ENCODE data around the gene ZFP14. TPM values are rescaled to one million over a fixed set of nuclear protein-coding genes. Genes with fewer than 3 reads are reported as not detected.

The ZFP14 gene
- total RNA-seq, 1 donor from 2014 or later = 25.1 TPM

- H3K36me3 ChIP-seq = peaks cover under 1% of the 10 kb centered on the region
- DNase-seq (ENCODE audit: low spot score) = peak; percentile 15
- no peaks in the 10 kb centered on the region for H3F3A ChIP-seq (ENCODE audit: low read depth)
- no peak overlapping the region for H3K4me2 ChIP-seq
- Mint-ChIP-seq H3K36me3 (peaks cover 15% of the 10 kb centered on the region), H3K27ac (no peak overlapping the region), H3K4me1 (peaks cover 5% of the 10 kb centered on the region), H3K9me3 (peaks cover 57% of the 10 kb centered on the region), H3K4me3 (no peak overlapping the region), H3K27me3 (ENCODE audit: insufficient read depth, low read depth) (peaks cover 5% of the 10 kb centered on the region)
- H4K20me1 ChIP-seq (ENCODE audit: low read depth) = no peaks in the 10 kb centered on the region
- H3K27ac ChIP-seq = no peak overlapping the region
- no peak overlapping the region for H3K4me3 ChIP-seq
- H3K4me1 ChIP-seq = peaks cover 7% of the 10 kb centered on the region
- no peak overlapping the region for H3K9ac ChIP-seq
- TF ChIP-seq EZH2phosphoT487 (IDR thresholded peaks at IDR 0.05) (no peak), CTCF (IDR thresholded peaks at IDR 0.05) (no peak), EZH2 (IDR thresholded peaks at IDR 0.05) (no peak)
- no peak overlapping the region for H2AFZ ChIP-seq (replicated peaks)
- peaks cover 21% of the 10 kb centered on the region for H3K79me2 ChIP-seq (ENCODE audit: low read depth)
- no peaks in the 10 kb centered on the region for H3K9me3 ChIP-seq (ENCODE audit: low read depth)
- H3K27me3 ChIP-seq = peaks cover 34% of the 10 kb centered on the region
Measured at GRCh38 chr19:36420961-36421748, 42.2 kb upstream of the ZFP14 start.

GRCh38 chr19:36418287-36419001 is 39.4 kb upstream of the ZFP14 start, which contains the start of gene ZFP82:
ZFP82 (minus strand) TSS chr19:36418644; CDS start chr19:36409789, 8,855 bp downstream.
- H3K36me3 Mint-ChIP-seq = peaks cover 28% of the 10 kb centered on the region
- Histone ChIP-seq H3K27me3 (peaks cover 34% of the 10 kb centered on the region), H3F3A (ENCODE audit: low read depth) (no peaks in the 10 kb centered on the region), H3K9ac (peak within 1 kb of the TSS; percentile 39), H3K4me3 (peak within 1 kb of the TSS; percentile 59), H2AFZ (replicated peaks) (peak within 1 kb of the TSS; percentile 48), H3K4me2 (peak within 1 kb of the TSS; percentile 83), H3K4me1 (peaks cover 7% of the 10 kb centered on the region), H3K9me3 (ENCODE audit: low read depth) (no peaks in the 10 kb centered on the region), H4K20me1 (ENCODE audit: low read depth) (no peaks in the 10 kb centered on the region), H3K27ac (peak within 1 kb of the TSS; percentile 24), H3K79me2 (ENCODE audit: low read depth) (peaks cover 48% of the 10 kb centered on the region), H3K36me3 (peaks cover 9% of the 10 kb centered on the region)
- peak within 1 kb of the TSS; percentile 90 for H3K4me3 Mint-ChIP-seq
- TF ChIP-seq CTCF (IDR thresholded peaks at IDR 0.05) = no peak
- no peak for TF ChIP-seq EZH2 (IDR thresholded peaks at IDR 0.05)
- TF ChIP-seq EZH2phosphoT487 (IDR thresholded peaks at IDR 0.05) = no peak
- H3K4me1 Mint-ChIP-seq = peaks cover 5% of the 10 kb centered on the region
- H3K27me3 Mint-ChIP-seq (ENCODE audit: insufficient read depth, low read depth) = peaks cover 5% of the 10 kb centered on the region
- peaks cover 58% of the 10 kb centered on the region for H3K9me3 Mint-ChIP-seq
- DNase-seq (ENCODE audit: low spot score) = peak; percentile 95
- H3K27ac Mint-ChIP-seq = peak within 1 kb of the TSS; percentile 90

- peaks cover 34% of the 10 kb centered on the region for H3K27me3 ChIP-seq
- peak overlapping the region; percentile 79 for H3K27ac Mint-ChIP-seq
- H3K9me3 ChIP-seq (ENCODE audit: low read depth) = no peaks in the 10 kb centered on the region
- peak; percentile 63 for DNase-seq (ENCODE audit: low spot score)
- peaks cover 5% of the 10 kb centered on the region for H3K27me3 Mint-ChIP-seq (ENCODE audit: insufficient read depth, low read depth)
- H3K36me3 ChIP-seq = peaks cover 12% of the 10 kb centered on the region
- peak overlapping the region; percentile 59 for H3K4me3 ChIP-seq
- H3K4me1 ChIP-seq = peaks cover 7% of the 10 kb centered on the region
- H3F3A ChIP-seq (ENCODE audit: low read depth) = no peaks in the 10 kb centered on the region
- H4K20me1 ChIP-seq (ENCODE audit: low read depth) = no peaks in the 10 kb centered on the region
- peak overlapping the region; percentile 83 for H3K4me2 ChIP-seq
- H3K4me3 Mint-ChIP-seq = peak overlapping the region; percentile 90
- peaks cover 64% of the 10 kb centered on the region for H3K9me3 Mint-ChIP-seq
- peak overlapping the region; percentile 39 for H3K9ac ChIP-seq
- H3K4me1 Mint-ChIP-seq = peaks cover 5% of the 10 kb centered on the region
- H2AFZ ChIP-seq (replicated peaks) = peak overlapping the region; percentile 48
- TF ChIP-seq EZH2 (IDR thresholded peaks at IDR 0.05) (no peak), EZH2phosphoT487 (IDR thresholded peaks at IDR 0.05) (no peak), CTCF (IDR thresholded peaks at IDR 0.05) (no peak)
- peaks cover 54% of the 10 kb centered on the region for H3K79me2 ChIP-seq (ENCODE audit: low read depth)
- peaks cover 33% of the 10 kb centered on the region for H3K36me3 Mint-ChIP-seq
- no peak overlapping the region for H3K27ac ChIP-seq
Measured at GRCh38 chr19:36417752-36418286, 38.8 kb upstream of the ZFP14 start.

All from neural progenitor cell (in vitro differentiated cells).